H1 (cell line): ENCODE data around the gene AATK. TPM values are rescaled to one million over a fixed set of nuclear protein-coding genes. Genes with fewer than 3 reads are reported as not detected.

ENCODE experiments used
- EP300 ChIP-seq, 2 experiments: IDR thresholded peaks; 1 replicate in 1 of 2; 2 replicates in 1 of 2; pipeline ENCODE4 v1.6.1; 2011 to 2012; ENCODE audit warnings: low read depth in 2 of 2, low read length in 2 of 2, mild to moderate bottlenecking in 2 of 2, borderline replicate concordance in 1 of 2, inconsistent platforms in 1 of 2, moderate library complexity in 1 of 2
- HDAC6 ChIP-seq: IDR thresholded peaks from one replicate; pipeline ENCODE4 v1.7.1; 2012; ENCODE audit warnings: low read depth, mild to moderate bottlenecking, inconsistent platforms, low read length, moderate library complexity
- RBBP5 ChIP-seq: IDR thresholded peaks from 2 replicates; pipeline ENCODE4 v1.7.1; 2012; ENCODE audit warnings: low read depth, mild to moderate bottlenecking, inconsistent platforms, low read length, moderate library complexity, borderline replicate concordance
- SAP30 ChIP-seq: fragments of 300-600 bp; sonication (generic); IDR thresholded peaks from 2 replicates; pipeline ENCODE4 v1.7.1; 2012; ENCODE audit warnings: low read length, moderate library complexity, mild to moderate bottlenecking, inconsistent platforms; ENCODE audit not compliant: insufficient read depth, insufficient replicate concordance
- SRF ChIP-seq: IDR thresholded peaks from 2 replicates; pipeline ENCODE4 v1.6.1; 2011; ENCODE audit warnings: mild to moderate bottlenecking, low read depth, low read length, moderate library complexity
- TEAD4 ChIP-seq: IDR thresholded peaks from 2 replicates; pipeline ENCODE4 v1.6.1; 2012; ENCODE audit warnings: low read depth, low read length, inconsistent platforms, mixed read lengths
- polyA plus RNA-seq, 7 experiments: library from polyadenylated mRNA; depleted of rRNA in 3 of 7; stranded (reverse) in 5 of 7; unstranded in 2 of 7; fragments of >200 nt in 5 of 7; fragments of 200-250 nt in 2 of 7; gene quantifications; 1 replicate in 5 of 7; 2 replicates in 1 of 7; 4 replicates in 1 of 7; pipeline versions ENCODE4 v1.2.1 to v1.2.3, GENCODE V29; 2011 to 2013; ENCODE audit warnings: missing spikeins in 2 of 7, mixed read lengths in 2 of 7
- total RNA-seq: library from RNA; stranded (reverse); fragmentation: NEBNext Ultra II Directional; extraction: Animal tissue kit (Norgen Biotek cat#: 25700); gene quantifications from 2 replicates; pipeline ENCODE4 v1.2.1, GENCODE V29; 2021

AATK gene
- total and polyA plus RNA-seq, 2 of the 8 experiments (the other 6 are each of a cell fraction or from before 2014, with no cell fraction given), result 1.7 to 3.5 TPM

GRCh38 chr17:81130385-81131361, 35.3 kb downstream of the AATK start (continued):
- TF ChIP-seq EP300 (IDR thresholded peaks at IDR 0.05; ENCODE audit: borderline replicate concordance in 1 of 2, low read depth in 2 of 2, low read length in 2 of 2) (no peak), SAP30 (no peak), HDAC6 (no peak), TEAD4 (no peak), SRF (no peak), RBBP5 (no peak)
